Measurements from ENCODE around the gene UFC1. TPM values are rescaled to one million over a fixed set of nuclear protein-coding genes. Genes with fewer than 3 reads are reported as not detected.
A peak's percentile ranks its signal among the peaks of the same experiment; 100 is the strongest.

Gene UFC1
- total and polyA plus RNA-seq, 2 of the 13 experiments (the other 11 are each of a cell fraction or from before 2014, with no cell fraction given) = 72.8 to 85.2 TPM

- H3K27ac ChIP-seq (ENCODE audit: extremely low read length, insufficient read depth, low read length) = no peak overlapping the region
- no peaks in the 10 kb centered on the region for H3K9me3 ChIP-seq (ENCODE audit: low read length)
- DNase-seq (ENCODE audit: low spot score) (no peak), FAIRE-seq (peak; percentile 30), ATAC-seq (no peak)
- intact Hi-C loops (cut with micrococcal nuclease; ENCODE audit: unreplicated experiment) (no loop called here), in situ Hi-C loops (cut with HindIII; ENCODE audit: extremely low pct_ligation_motif_present, low pct_unique_long_range_greater_than_20kb) (no loop called here)
- peaks cover 11% of the 10 kb centered on the region; the same call in 1 of the 2 replicates for H4K20me1 ChIP-seq (ENCODE audit: insufficient read depth, low read length)
- no peak overlapping the region for H3K9ac ChIP-seq (ENCODE audit: insufficient read depth, low read depth, low read length)
- H3K4me1 ChIP-seq (ENCODE audit: insufficient read depth, low read length) = peaks cover 52% of the 10 kb centered on the region
- H3K36me3 ChIP-seq (replicated peaks in 1 of 2; ENCODE audit: control insufficient read depth in 1 of 2, insufficient read depth in 2 of 2, low read length in 2 of 2) = peaks cover 2 to 9% of the 10 kb centered on the region in 2 experiments; a peak in 4 of 5 replicates
- no peak for TF ChIP-seq GPN1 (CRISPR knock-in tag; IDR thresholded peaks at IDR 0.05; ENCODE audit: borderline replicate concordance)
- TF ChIP-seq POLR2G (IDR thresholded peaks at IDR 0.05; ENCODE audit: low read depth, low read length) = no peak
- TF ChIP-seq ZNF138 (CRISPR knock-in tag; IDR thresholded peaks at IDR 0.05; ENCODE audit: low read depth) = no peak
- TF ChIP-seq, protein P1, sequence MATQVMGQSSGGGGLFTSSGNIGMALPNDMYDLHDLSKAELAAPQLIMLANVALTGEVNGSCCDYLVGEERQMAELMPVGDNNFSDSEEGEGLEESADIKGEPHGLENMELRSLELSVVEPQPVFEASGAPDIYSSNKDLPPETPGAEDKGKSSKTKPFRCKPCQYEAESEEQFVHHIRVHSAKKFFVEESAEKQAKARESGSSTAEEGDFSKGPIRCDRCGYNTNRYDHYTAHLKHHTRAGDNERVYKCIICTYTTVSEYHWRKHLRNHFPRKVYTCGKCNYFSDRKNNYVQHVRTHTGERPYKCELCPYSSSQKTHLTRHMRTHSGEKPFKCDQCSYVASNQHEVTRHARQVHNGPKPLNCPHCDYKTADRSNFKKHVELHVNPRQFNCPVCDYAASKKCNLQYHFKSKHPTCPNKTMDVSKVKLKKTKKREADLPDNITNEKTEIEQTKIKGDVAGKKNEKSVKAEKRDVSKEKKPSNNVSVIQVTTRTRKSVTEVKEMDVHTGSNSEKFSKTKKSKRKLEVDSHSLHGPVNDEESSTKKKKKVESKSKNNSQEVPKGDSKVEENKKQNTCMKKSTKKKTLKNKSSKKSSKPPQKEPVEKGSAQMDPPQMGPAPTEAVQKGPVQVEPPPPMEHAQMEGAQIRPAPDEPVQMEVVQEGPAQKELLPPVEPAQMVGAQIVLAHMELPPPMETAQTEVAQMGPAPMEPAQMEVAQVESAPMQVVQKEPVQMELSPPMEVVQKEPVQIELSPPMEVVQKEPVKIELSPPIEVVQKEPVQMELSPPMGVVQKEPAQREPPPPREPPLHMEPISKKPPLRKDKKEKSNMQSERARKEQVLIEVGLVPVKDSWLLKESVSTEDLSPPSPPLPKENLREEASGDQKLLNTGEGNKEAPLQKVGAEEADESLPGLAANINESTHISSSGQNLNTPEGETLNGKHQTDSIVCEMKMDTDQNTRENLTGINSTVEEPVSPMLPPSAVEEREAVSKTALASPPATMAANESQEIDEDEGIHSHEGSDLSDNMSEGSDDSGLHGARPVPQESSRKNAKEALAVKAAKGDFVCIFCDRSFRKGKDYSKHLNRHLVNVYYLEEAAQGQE (IDR thresholded peaks at IDR 0.05; ENCODE audit: borderline replicate concordance in 1 of 2, low read depth in 1 of 2, low read length in 2 of 2) = no peak
- TF ChIP-seq KDM5A (IDR thresholded peaks at IDR 0.05; ENCODE audit: borderline replicate concordance, low read length) = no peak
- TF ChIP-seq ZKSCAN5 (CRISPR knock-in tag; IDR thresholded peaks at IDR 0.05) = no peak
- no peak for TF ChIP-seq SALL1 (CRISPR knock-in tag; IDR thresholded peaks at IDR 0.05)
- TF ChIP-seq, protein P2, sequence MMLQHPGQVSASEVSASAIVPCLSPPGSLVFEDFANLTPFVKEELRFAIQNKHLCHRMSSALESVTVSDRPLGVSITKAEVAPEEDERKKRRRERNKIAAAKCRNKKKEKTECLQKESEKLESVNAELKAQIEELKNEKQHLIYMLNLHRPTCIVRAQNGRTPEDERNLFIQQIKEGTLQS (CRISPR knock-in tag; IDR thresholded peaks at IDR 0.05) = no peak
- TF ChIP-seq MIER2 (CRISPR knock-in tag; IDR thresholded peaks at IDR 0.05) = no peak
- TF ChIP-seq ZNF317 (CRISPR knock-in tag; IDR thresholded peaks at IDR 0.05) = no peak
- no peak for TF ChIP-seq ZNF460 (CRISPR knock-in tag; IDR thresholded peaks at IDR 0.05; ENCODE audit: borderline replicate concordance)
- no peak for TF ChIP-seq ZNF567 (CRISPR knock-in tag; IDR thresholded peaks at IDR 0.05; ENCODE audit: borderline replicate concordance)
- TF ChIP-seq PAWR (CRISPR knock-in tag; IDR thresholded peaks at IDR 0.05; ENCODE audit: borderline replicate concordance) = no peak
- TF ChIP-seq DRAP1 (CRISPR knock-in tag; IDR thresholded peaks at IDR 0.05) = no peak
- no peak for TF ChIP-seq ZNF850 (CRISPR knock-in tag; conservative IDR thresholded peaks at IDR 0.05)
- TF ChIP-seq THAP8 (CRISPR knock-in tag; IDR thresholded peaks at IDR 0.05; ENCODE audit: borderline replicate concordance) = no peak
- TF ChIP-seq FOXA3 (CRISPR knock-in tag; IDR thresholded peaks at IDR 0.05) = no peak
- TF ChIP-seq HOXA5 (CRISPR knock-in tag; IDR thresholded peaks at IDR 0.05) = no peak
- peaks cover 78% of the 10 kb centered on the region for H3K79me2 ChIP-seq (ENCODE audit: insufficient read depth, low read length)
- no peaks in the 10 kb centered on the region; a peak in 1 of 5 replicates for H3K27me3 ChIP-seq (ENCODE audit: control insufficient read depth in 1 of 2, insufficient read depth in 2 of 2, low read length in 2 of 2)
- 90% methylated on average over 1 of the region's 1 CpG for WGBS (ENCODE audit: low lambda C conversion rate)
- H3K4me2 ChIP-seq (ENCODE audit: low read depth, low read length) = no peak overlapping the region
- CTCF ChIA-PET (ENCODE audit: low intra/inter-chr PET ratio, low total read pairs) = no interaction called here
- no TSS peak for BruUV-seq (replicated peaks)
- H3K4me3 ChIP-seq (replicated peaks in 1 of 3; ENCODE audit: insufficient read depth in 1 of 3, low read depth in 2 of 3, low read length in 3 of 3) = no peak overlapping the region
- POLR2A ChIA-PET = no interaction called here
- no peak overlapping the region for H2AFZ ChIP-seq (ENCODE audit: low read length)
Measured at GRCh38 chr1:161113915-161114314, 39.9 kb upstream of the UFC1 start.

Data from HepG2 (cell line).